Activated CD4-positive, alpha-beta T cell treated with anti-CD3 and anti-CD28 coated beads, Interleukin-2, amount 10 ng/mL, durations not matched to agents 7 days and 5 days (primary cell): ENCODE data around the gene EXOC3L1. TPM values are rescaled to one million over a fixed set of nuclear protein-coding genes. Genes with fewer than 3 reads are reported as not detected.
A peak's percentile ranks its signal among the peaks of the same experiment; 100 is the strongest.

Experiments used
- CTCF ChIA-PET: fragments of 350-600 bp; sonication (Branson Sonifier 250); formaldehyde crosslinking; loops from one replicate; lab custom pipeline; 2021; ENCODE audit warnings: antibody characterized with exemption; lab: Charles Lee
- POLR2A ChIA-PET: fragments of 350-600 bp; sonication (Branson Sonifier 250); formaldehyde crosslinking; loops from one replicate; lab custom pipeline; 2021; ENCODE audit warnings: antibody characterized with exemption; lab: Charles Lee
- DNase-seq: peaks from one replicate; pipeline ENCODE4 v3.0.0-alpha.2; 2020
- H3K27ac Mint-ChIP-seq: one replicate; pipeline ENCODE4 v1.8.0; 2021; ENCODE audit warnings: mild to moderate bottlenecking, moderate library complexity, mixed read lengths
- H3K27me3 Mint-ChIP-seq: one replicate; pipeline ENCODE4 v1.8.0; 2021; ENCODE audit warnings: mixed read lengths
- H3K36me3 Mint-ChIP-seq: one replicate; pipeline ENCODE4 v1.8.0; 2021; ENCODE audit warnings: low read depth, mixed read lengths
- H3K4me1 Mint-ChIP-seq: one replicate; pipeline ENCODE4 v1.8.0; 2021; ENCODE audit warnings: mixed read lengths
- H3K4me3 Mint-ChIP-seq: one replicate; pipeline ENCODE4 v1.8.0; 2021; ENCODE audit warnings: mild to moderate bottlenecking, moderate library complexity, mixed read lengths
- H3K9me3 Mint-ChIP-seq: one replicate; pipeline ENCODE4 v1.8.0; 2021; ENCODE audit warnings: mixed read lengths
- total RNA-seq, 2 experiments: library from RNA; stranded (reverse); gene quantifications; one replicate each; pipeline ENCODE4 v1.2.3, GENCODE V29; 2021

The EXOC3L1 gene
- total RNA-seq, 2 experiments from 2014 or later = not detected

DNA sequence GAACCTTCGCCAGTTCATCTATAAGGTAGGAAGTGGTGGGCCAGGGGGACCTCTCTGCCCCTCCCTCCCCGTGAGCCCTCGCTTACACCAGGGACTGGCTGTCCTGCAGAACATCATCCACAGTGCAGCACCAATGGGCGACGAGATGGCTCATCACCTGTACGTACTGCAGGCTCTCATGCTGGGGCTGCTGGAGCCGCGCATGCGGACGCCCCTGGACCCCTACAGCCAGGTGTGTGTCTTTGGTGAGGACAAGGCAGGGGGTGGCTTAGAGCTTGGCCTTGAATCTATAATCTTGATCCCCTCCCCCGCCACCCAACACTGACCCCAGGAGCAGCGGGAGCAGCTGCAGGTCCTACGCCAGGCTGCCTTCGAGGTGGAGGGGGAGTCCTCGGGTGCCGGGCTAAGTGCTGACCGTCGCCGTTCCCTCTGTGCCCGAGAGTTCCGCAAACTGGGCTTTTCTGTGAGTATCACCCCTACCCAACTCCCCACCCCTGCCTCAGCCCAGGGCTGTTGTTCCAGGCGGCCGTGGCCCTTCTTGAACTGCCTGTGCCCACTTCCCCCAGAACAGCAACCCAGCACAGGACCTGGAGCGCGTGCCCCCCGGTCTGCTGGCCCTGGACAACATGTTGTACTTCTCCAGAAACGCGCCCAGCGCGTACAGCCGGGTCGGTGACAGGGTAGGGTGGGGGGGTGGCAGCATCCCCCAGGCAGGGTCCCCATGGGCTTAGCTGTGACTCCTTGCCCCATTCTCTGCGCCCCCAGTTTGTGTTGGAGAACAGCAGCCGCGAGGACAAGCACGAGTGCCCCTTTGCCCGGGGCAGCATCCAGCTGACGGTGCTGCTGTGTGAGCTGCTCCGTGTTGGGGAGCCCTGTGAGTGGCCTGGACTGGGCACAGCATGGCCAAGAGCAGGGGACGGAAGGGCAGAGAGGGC is 11.7 kb upstream of the EXOC3L1 start:
- H3K9me3 Mint-ChIP-seq = no peaks in the 10 kb centered on the region
- ChIA-PET CTCF (interaction anchor here (0.7 to 1.7 kb wide), 4 partner anchors 8 to 26 kb away, joined by 3 to 6 read pairs (median 4); partner anchors contain the start of gene TMEM208), POLR2A (no interaction called here)

DNA sequence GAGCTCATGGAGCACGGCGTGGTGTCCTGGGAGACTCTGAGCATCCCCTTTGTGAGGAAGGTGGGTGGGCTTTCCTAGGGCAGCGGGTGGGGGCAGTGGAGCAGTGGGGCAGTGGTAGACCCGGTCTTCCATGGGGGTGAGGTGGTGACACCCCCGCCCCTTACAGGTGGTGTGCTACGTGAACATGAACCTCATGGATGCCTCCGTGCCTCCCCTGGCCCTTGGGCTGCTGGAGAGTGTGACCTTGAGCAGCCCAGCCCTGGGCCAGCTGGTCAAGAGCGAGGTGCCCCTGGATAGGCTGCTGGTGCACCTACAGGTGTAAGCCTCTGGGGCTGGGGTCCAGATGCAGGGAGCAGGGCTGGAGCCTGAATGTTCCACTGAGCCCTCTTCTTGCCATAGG is 10.6 kb upstream of the EXOC3L1 start:
- POLR2A ChIA-PET = no interaction called here
- H3K9me3 Mint-ChIP-seq = no peaks in the 10 kb centered on the region

More for the DNA sequence above, 11.7 kb upstream of the EXOC3L1 start:
- Mint-ChIP-seq H3K27ac (no peak overlapping the region), H3K4me3 (no peak overlapping the region), H3K36me3 (peaks cover 22% of the 10 kb centered on the region), H3K4me1 (peaks cover 4% of the 10 kb centered on the region), H3K27me3 (no peaks in the 10 kb centered on the region)
- DNase-seq = no peak

DNA sequence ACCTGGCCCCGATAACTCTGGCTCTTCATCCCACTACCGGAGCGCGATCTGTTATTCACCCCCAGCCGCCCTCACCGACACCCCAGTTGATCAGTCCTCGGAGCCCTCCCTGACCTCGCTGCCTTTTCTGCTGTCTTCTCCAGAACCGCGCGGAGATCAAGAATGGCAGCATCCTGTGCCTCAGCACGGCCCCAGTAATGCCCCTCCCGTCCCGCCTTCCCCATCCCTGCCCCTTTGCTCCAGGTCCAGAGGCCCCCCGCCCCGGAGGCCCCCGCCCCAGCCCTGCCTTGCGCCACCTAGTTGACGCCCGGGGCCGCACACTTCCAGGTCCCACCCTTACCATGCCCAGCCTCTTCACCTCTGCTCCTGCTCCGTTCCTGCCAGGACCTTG is 9.9 kb upstream of the EXOC3L1 start:
- Mint-ChIP-seq H3K27me3 (no peaks in the 10 kb centered on the region), H3K27ac (no peak overlapping the region), H3K9me3 (no peaks in the 10 kb centered on the region), H3K36me3 (peaks cover 38% of the 10 kb centered on the region), H3K4me3 (no peak overlapping the region), H3K4me1 (peaks cover 18% of the 10 kb centered on the region)
- POLR2A ChIA-PET = interaction anchor here (0.6 kb wide), 1 partner anchor 74 kb away, joined by 3 read pairs; no protein-coding TSS in a partner anchor
- CTCF ChIA-PET = no interaction called here
- no peak for DNase-seq

More for the DNA sequence above, 10.6 kb upstream of the EXOC3L1 start:
- Mint-ChIP-seq H3K4me1 (peaks cover 16% of the 10 kb centered on the region), H3K4me3 (no peak overlapping the region), H3K27ac (no peak overlapping the region), H3K27me3 (no peaks in the 10 kb centered on the region), H3K36me3 (peaks cover 33% of the 10 kb centered on the region)
- no peak for DNase-seq
- CTCF ChIA-PET = interaction anchor here (0.6 to 0.7 kb wide), 2 partner anchors 10 to 514 kb away, joined by 3 read pairs; no protein-coding TSS in a partner anchor

DNA sequence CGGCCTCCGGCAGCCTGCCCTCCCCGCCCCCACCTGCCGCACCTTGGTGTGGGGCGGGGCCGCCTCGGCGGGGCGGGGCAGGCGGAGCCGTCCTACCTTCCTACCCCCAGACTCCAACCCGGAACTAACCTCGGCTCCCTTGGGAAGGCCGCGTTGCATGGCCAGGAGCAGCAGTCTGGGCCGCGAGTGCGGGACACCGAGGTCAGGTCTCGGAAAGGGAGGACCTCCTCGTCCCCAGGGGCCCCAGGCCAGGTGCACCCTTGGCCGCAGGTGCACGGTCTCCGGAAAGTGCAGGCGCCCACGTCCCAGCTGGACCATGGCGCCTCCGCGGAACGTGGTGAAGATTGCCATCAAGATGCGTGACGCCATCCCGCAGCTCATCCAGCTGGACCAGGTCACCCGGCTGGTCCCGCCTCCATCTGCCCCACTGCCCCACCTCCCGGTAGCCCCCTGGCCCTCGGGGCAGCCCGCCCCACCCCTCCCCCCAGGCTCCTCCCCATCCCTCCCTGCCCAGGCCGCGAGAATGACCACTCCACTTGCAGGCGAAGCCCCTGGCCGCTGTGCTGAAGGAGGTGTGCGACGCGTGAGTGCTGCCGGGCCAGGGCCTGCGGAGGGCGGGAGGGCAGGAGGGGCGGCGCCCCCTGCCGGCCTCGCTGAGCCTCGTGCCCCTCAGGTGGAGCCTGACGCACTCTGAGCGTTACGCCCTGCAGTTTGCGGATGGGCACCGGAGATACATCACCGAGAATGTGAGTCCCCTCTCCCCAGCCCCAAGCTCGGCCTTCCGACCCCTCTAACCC is 9.3 kb upstream of the EXOC3L1 start, which contains the start of gene ELMO3:
Gene ELMO3 (plus strand): TSS at position 121 of the 797 bp plus-strand sequence. CDS start 196 bp downstream, at position 317.
- Mint-ChIP-seq H3K36me3 (peaks cover 40% of the 10 kb centered on the region), H3K4me3 (no peak within 1 kb of the TSS), H3K9me3 (no peaks in the 10 kb centered on the region), H3K27me3 (no peaks in the 10 kb centered on the region), H3K27ac (no peak within 1 kb of the TSS), H3K4me1 (peaks cover 23% of the 10 kb centered on the region)
- CTCF ChIA-PET = interaction anchor here (1.3 to 2.2 kb wide), 2 partner anchors 9 to 47 kb away, joined by 4 to 11 read pairs; no protein-coding TSS in a partner anchor
- POLR2A ChIA-PET = interaction anchor here (0.6 kb wide), 1 partner anchor 75 kb away, joined by 3 read pairs; no protein-coding TSS in a partner anchor
- DNase-seq = no peak

DNA sequence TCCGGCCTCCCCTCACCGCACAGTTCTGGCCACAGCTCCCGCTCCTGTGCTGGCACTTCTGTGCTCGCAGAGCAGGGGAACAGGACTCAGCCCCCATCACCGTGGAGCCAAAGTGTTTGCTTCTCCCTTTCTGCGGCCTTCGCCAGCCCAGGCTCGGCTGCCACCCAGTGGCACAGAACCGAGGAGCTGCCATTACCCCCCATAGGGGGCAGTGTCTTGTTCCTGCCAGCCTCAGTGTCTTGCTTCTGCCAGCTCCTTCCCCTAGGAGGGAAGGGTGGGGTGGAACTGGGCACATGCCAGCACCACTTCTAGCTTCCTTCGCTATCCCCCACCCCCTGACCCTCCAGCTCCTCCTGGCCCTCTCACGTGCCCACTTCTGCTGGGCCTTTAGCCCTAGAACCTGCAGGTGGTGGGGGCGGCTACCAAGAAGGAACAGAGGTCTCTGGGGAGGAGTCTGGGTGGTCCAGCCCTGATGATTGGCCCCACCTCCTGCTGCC is 8.3 kb upstream of the EXOC3L1 start:
- peak; percentile 34 for DNase-seq
- Mint-ChIP-seq H3K4me1 (peaks cover 32% of the 10 kb centered on the region), H3K27ac (no peak overlapping the region), H3K4me3 (no peak overlapping the region), H3K36me3 (peaks cover 49% of the 10 kb centered on the region), H3K27me3 (no peaks in the 10 kb centered on the region), H3K9me3 (no peaks in the 10 kb centered on the region)
- ChIA-PET CTCF (interaction anchor here (0.6 to 2.2 kb wide), 7 partner anchors 10 to 214 kb away, joined by 3 to 11 read pairs (median 4); partner anchors contain the start of gene MATCAP1), POLR2A (interaction anchor here (0.8 kb wide), 1 partner anchor 10 kb away, joined by 4 read pairs; no protein-coding TSS in a partner anchor)

DNA sequence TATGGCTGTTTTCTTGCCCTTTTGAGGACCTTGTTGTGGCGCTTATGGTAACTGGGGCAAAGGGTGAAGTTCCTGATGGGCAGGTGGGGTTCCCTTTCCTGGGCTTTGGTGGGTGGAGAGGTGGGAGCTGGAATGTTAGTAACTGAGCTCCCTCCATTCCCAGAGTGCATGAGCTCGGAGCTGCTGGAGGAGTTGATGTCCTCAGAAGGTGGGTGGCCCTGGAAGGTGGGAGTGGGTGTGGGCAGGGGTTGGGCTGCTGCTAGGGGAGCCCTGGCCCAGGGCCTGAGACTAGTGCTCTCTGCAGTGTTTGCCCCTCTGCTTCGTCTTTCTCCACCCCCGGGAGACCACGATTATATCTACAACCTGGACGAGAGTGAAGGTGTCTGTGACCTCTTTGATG is 7.8 kb upstream of the EXOC3L1 start:
- Mint-ChIP-seq H3K27ac (no peak overlapping the region), H3K36me3 (peaks cover 51% of the 10 kb centered on the region), H3K4me3 (no peak overlapping the region), H3K27me3 (no peaks in the 10 kb centered on the region), H3K4me1 (peaks cover 38% of the 10 kb centered on the region), H3K9me3 (no peaks in the 10 kb centered on the region)
- ChIA-PET CTCF (interaction anchor here (0.6 to 2.2 kb wide), 10 partner anchors 11 to 215 kb away, joined by 3 to 11 read pairs (median 4); partner anchors contain the start of gene MATCAP1), POLR2A (interaction anchor here (0.8 kb wide), 1 partner anchor 10 kb away, joined by 4 read pairs; no protein-coding TSS in a partner anchor)
- DNase-seq = no peak

DNA sequence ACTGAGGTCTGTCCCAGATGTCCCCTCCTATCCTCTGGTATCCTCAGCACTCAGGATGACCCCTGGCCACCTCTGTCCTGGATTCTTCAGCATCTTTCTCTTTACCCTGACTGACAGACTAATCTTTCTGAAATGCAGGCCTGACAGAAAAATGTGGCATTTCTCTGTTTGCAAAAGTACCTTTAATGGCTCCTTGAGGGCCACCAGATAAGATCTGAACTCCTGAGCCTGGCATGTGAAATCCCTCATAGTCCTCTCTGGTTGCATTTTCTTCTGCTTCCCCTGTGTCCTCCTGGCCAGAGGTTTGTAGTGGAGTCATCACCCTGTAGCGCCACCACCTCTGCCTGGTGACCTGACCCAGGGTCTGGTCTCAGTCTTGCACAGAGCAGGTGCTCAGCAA is 6.9 kb upstream of the EXOC3L1 start:
- ChIA-PET CTCF (interaction anchor here (0.8 to 2.2 kb wide), 2 partner anchors 12 kb away, joined by 3 to 11 read pairs; no protein-coding TSS in a partner anchor), POLR2A (no interaction called here)
- H3K4me3 Mint-ChIP-seq = no peak overlapping the region

DNA sequence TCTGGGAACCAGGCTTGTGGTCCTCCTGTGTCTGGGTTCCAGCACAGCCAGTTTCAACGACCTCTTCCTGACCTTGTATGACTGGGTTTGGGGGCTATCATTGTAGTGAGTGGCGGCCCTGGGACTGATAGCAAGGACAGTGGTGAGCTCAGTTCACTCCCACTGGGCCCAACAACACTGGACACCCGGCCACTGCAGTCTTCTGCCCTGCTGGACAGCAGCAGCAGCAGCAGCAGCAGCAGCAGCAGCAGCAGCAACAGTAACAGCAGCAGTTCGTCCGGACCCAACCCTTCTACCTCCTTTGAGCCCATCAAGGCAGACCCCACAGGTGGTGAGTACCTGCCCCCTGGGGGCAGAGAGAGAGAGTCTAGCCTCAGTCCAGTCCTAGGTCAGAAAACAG is 5.7 kb upstream of the EXOC3L1 start:
- DNase-seq = no peak
- CTCF ChIA-PET = interaction anchor here (1.1 to 1.6 kb wide), 3 partner anchors 8 to 49 kb away, joined by 3 to 5 read pairs (median 3); no protein-coding TSS in a partner anchor
- POLR2A ChIA-PET = interaction anchor here (0.6 kb wide), 1 partner anchor 219 kb away, joined by 3 read pairs; no protein-coding TSS in a partner anchor
- Mint-ChIP-seq H3K4me3 (no peak overlapping the region), H3K27me3 (no peaks in the 10 kb centered on the region), H3K9me3 (no peaks in the 10 kb centered on the region), H3K36me3 (peaks cover 54% of the 10 kb centered on the region), H3K27ac (no peak overlapping the region), H3K4me1 (peaks cover 48% of the 10 kb centered on the region)

More for the DNA sequence above, 6.9 kb upstream of the EXOC3L1 start:
- Mint-ChIP-seq H3K27me3 (no peaks in the 10 kb centered on the region), H3K9me3 (no peaks in the 10 kb centered on the region), H3K36me3 (peaks cover 54% of the 10 kb centered on the region), H3K27ac (no peak overlapping the region), H3K4me1 (peaks cover 43% of the 10 kb centered on the region)
- DNase-seq = no peak

DNA sequence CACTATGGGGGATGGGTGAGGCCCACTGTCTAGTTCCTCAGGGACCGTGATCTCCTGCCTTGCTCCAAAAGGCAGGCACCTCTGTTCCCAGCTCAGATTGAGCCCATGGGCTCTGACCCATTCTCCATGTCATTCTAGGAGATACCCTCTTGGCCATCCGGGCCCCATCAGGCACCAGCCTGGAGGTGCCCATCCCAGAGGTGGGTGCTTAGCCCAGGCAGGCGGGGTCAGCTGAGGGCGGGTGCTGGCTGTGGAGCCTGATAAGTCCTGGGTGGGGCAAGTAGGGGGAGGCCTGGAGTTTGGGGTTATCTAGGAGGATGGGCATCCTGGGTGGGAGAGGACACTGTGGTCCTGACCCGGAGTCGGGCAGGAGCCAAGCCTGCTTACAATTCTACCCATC is 4.3 kb upstream of the EXOC3L1 start:
- ChIA-PET CTCF (interaction anchor here (0.7 to 2.0 kb wide), 8 partner anchors 8 to 299 kb away, joined by 3 to 6 read pairs (median 4); no protein-coding TSS in a partner anchor), POLR2A (no interaction called here)
- peaks cover 49% of the 10 kb centered on the region for H3K4me1 Mint-ChIP-seq
- peak overlapping the region; percentile 85 for H3K27ac Mint-ChIP-seq
- H3K4me3 Mint-ChIP-seq = peak overlapping the region; percentile 93
- DNase-seq = no peak
- no peaks in the 10 kb centered on the region for H3K27me3 Mint-ChIP-seq
- no peaks in the 10 kb centered on the region for H3K9me3 Mint-ChIP-seq
- H3K36me3 Mint-ChIP-seq = peaks cover 46% of the 10 kb centered on the region

DNA sequence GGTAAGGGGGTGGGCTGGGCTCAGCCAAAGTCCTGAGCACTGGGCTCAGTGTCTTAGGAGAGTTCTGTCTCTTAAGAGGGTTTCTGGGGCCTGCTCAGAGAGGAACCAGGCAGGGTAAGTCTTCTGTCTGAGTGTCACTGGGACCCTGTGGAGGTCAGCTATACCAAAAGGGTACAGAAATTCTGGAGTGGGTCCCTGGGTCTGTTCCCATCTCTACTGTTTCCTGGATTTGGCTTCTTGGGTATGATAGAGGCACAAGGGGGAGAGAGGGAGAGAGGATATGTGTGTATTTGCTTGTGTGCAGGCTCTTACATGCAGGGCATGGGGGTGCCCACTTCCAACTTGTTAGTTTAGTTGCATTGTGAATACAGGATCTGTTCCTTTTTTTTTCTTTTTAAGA is 3.6 kb upstream of the EXOC3L1 start:
- Mint-ChIP-seq H3K4me3 (peak overlapping the region; percentile 93), H3K36me3 (peaks cover 46% of the 10 kb centered on the region), H3K27ac (peak overlapping the region; percentile 85), H3K4me1 (peaks cover 49% of the 10 kb centered on the region), H3K9me3 (no peaks in the 10 kb centered on the region), H3K27me3 (no peaks in the 10 kb centered on the region)
- CTCF ChIA-PET = interaction anchor here (0.7 to 2.0 kb wide), 6 partner anchors 9 to 24 kb away, joined by 3 to 6 read pairs (median 4); partner anchors contain the start of gene NOL3
- no peak for DNase-seq
- POLR2A ChIA-PET = no interaction called here

DNA sequence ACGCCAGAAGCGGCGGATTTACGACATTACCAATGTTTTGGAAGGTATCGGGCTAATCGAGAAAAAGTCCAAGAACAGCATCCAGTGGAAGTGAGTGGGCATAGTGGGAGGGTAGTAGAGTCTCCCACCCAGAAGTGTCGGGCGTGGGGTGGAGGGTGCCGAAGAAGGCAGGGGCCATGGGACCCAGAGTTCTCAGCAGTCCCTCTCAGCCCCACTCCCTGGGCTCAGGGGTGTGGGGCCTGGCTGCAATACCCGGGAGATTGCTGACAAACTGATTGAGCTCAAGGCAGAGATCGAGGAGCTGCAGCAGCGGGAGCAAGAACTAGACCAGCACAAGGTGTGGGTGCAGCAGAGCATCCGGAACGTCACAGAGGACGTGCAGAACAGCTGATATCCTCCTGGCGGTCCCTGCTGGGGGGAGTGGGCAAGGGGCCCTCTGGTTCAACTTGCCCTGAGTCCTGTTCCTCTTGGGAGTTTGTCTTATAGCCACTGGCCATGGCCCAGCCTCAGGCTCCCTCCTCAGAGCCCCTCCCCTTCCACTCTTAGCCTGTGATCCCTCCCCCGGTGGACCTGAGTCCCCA is 2.9 kb upstream of the EXOC3L1 start:
- peaks cover 39% of the 10 kb centered on the region for H3K36me3 Mint-ChIP-seq
- no peaks in the 10 kb centered on the region for H3K9me3 Mint-ChIP-seq
- CTCF ChIA-PET = interaction anchor here (0.6 to 2.0 kb wide), 9 partner anchors 9 to 396 kb away, joined by 3 to 6 read pairs (median 3); partner anchors contain the start of gene NOL3
- peaks cover 49% of the 10 kb centered on the region for H3K4me1 Mint-ChIP-seq
- POLR2A ChIA-PET = no interaction called here
- peak overlapping the region; percentile 93 for H3K4me3 Mint-ChIP-seq
- no peak for DNase-seq
- H3K27me3 Mint-ChIP-seq = no peaks in the 10 kb centered on the region
- peak overlapping the region; percentile 85 for H3K27ac Mint-ChIP-seq
